GM10847 (cell line): ENCODE data around the gene CST5.

Experiments
- POLR2A ChIP-seq: IDR thresholded peaks from 2 replicates; pipeline ENCODE4 v1.6.1; 2011; ENCODE audit not compliant: insufficient read length; ENCODE audit errors: extremely low read depth

Gene CST5, protein sequence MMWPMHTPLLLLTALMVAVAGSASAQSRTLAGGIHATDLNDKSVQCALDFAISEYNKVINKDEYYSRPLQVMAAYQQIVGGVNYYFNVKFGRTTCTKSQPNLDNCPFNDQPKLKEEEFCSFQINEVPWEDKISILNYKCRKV

DNA sequence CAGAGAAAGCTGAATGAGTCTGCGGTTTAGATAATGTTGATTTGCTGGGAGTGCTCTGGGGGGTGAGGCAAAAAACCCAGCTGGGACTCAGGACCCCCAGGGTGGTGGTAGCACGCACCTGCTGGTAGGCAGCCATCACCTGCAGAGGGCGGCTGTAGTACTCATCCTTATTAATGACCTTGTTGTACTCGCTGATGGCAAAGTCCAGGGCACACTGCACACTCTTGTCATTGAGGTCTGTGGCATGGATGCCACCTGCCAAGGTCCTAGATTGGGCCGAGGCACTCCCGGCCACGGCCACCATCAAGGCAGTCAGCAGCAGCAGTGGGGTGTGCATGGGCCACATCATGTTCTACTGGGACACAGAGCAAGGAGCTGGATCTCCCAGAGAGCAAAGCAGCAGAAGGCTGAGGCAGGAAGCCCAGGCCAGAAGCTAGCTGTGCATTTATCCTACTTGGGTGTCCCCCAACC is at the start of gene CST5:
CST5 (minus strand) TSS at position 421 of the 471 bp plus-strand sequence; CDS start at position 349, 72 bp downstream.
- no peak for TF ChIP-seq POLR2A

DNA sequence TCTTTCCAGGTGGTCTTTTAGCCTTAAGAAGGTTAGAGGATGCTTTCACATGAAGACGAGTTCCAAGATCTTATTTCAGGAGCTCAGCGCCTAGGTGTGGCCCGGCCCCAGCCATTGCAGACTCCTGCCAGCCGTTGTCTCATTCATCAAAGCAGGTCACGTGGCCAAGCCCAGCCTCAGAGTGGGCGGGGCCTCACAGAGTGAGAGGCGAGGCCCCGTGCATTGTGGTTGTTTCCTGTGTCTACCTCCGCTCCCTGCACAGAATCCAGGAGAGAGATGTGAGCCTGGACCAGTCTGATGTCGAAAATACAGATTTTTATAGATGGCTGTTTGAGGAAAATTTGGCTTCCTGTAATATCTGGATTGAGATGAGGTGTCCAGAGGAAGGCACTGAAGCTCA is 49.2 kb upstream of the CST5 start:
- TF ChIP-seq POLR2A = no peak

DNA sequence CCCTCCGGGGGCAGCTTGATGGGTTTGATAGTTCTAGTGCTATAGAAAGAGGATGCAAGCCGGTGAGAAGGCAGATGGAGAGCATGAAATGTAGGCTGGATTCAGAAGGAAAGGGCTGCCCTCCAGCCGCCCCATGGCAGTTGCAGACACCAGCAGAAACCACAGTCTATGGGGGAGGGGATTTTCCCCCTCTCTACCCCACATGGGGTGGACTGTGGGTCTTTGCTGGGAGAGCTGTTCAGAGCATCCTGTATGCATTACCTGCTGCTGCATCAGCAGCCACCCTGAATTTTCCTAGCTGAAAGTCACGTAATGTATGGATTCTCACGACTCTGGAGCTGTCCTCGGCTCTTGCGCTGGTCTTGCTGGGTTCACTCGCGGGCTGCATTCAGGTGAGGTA is 48.8 kb upstream of the CST5 start:
- TF ChIP-seq POLR2A = no peak

DNA sequence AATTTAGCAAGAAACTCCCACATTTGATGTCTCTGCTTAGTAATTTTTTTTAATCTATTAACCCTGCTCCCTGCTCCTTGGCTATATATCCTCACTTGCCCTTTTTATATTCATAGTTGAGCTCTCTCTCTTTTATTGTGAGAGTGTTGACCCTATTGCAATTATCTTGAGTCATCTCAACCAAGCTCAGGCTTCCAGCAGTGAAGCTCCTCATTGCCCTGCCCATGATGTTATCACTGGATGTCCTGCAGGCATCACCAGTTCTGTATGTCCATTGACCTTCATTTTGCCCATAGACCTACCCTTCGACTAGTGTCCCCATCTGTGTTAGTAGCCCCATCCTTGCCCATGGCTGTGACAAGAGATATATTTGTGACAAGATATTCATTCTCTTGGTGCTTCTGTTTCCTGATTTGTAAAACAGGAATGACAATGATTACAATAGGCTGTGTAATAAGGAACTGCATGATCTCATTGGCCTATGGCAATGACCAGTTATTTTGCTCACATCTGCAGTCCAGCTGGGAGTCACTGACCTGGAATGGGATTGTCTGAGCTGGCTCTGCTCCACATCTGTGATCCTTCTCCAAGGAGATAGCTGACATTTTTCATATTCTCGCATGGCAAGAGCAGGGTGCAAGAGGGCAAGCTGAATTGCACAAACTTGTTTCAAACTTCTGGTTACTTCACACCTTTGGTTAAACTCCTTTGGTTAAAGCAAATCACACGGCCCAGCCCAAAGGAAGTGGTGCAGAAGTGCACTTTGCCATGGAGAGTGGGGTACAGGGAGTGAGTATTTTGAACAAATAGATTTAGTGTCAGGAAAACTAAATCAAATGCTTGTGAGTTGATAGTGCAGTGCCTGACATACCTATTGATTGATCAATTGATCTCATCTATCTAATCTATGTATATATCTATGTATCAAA is 47.7 kb upstream of the CST5 start:
- TF ChIP-seq POLR2A = no peak

DNA sequence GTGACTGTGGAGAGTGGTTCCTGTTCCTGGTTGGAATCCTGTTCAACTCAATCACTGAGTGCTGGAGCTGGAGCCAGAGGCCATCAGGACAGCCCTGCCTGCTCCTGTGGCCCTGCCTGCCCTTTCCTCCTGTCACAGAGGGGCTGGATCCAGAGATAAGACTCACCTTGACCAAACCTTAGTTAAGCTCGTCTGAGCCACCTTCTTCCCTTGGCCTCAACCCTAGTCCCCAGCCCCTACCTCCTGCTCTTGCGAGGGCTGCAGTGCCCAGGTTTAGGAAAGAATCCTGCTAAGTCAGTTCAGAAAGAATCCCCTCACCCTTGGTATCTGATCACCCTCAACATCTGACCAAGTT is 47.0 kb upstream of the CST5 start:
- TF ChIP-seq POLR2A = no peak

DNA sequence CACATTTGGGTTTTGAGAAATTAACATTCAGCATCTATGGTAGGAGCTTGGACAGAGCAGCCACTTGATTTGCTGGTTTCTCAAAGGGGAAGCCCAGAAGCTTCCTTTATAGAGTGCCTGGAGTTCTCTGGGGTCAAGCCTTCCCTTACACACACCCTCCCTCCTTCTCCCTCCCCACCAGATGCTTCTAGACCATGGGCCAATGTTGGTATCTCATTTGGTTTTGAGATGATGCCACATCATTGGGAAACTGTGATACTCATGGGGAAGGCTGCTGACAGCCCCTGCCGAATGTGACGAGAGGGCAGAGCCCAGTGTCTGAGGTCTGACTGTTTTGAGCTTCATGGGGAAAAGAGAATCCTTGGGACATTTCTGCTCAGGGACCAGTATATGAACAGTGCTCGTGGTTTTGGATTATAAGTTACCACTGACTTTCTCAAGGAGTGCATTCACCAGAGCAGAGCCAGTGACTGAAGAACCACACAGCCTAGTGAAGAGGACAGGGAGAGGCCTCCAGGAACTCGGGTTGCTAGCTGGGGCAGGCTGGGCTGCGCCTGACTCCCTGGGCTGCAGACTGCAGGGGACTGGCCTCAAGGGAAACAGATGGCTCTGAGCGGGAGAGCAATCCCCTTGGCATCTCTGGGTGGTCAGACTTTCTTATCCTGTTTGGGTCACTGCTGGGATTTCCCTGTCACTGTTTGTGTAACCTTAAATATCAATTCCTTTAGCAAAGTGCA is 46.4 kb upstream of the CST5 start:
- TF ChIP-seq POLR2A = no peak

DNA sequence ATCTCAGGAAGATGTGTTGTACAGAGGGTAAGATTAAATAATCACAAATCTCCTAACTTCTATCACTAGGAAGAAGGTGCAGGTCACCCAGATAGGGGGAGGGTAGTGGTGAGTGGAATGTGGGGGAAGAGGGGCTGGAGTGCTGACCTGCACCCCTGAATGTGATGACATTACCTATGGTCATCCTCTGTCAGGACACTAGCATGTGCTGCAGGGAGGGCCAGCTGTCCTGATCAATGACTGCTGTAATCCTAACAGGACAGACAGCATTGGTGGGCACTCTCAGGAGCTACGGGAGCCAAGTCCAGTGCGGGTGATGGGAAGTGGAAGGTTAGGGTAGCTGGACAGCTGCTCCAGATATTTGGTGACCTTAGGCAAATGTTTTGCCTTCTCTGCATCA is 45.2 kb upstream of the CST5 start:
- TF ChIP-seq POLR2A = no peak

DNA sequence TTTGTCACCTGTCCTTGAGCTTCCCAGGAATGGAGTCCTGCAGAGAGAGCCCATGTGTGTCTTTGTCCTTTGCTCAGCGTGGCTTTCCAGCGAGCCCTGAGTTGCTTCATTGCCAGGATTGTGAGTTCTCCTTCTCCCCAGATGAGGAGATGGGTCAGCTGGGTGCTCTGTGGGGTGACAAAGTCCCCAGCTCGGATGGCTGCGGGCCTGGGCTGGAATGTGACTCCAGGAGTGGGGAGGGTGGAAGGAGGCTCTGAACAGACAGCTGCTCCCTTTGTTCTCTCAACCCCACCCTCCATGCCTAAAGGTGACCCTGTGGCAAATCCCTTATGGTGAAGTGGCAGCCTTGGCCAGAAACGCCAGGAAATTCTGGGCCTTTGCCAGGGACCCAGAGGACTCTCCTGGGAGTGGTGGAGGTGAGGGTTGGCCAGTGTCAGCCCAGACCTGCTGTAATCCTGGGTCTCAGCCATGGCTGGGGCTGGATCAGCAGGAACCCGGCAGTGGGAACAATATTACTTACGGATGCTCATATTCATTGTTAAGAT is 44.4 kb upstream of the CST5 start:
- no peak for TF ChIP-seq POLR2A

DNA sequence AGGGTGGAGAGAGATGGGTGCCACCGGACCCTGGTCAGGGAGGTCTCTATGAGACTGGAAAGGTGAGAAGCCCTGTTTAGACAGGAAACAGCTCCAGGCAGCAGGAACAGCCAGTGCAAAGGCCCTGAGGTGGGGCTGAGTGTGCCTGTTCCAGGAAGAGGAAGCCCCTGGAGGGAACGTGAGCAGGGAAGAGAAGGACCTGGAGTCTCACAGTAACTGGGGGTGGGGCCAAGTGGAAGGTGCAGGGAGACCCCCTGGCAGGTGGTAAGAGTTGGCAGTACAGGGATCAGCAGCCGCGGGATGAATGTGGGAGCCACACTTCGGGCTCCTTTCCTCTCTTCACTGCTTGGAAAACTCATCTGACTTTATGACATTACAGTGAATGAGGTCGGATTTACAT is 43.8 kb upstream of the CST5 start:
- no peak for TF ChIP-seq POLR2A

DNA sequence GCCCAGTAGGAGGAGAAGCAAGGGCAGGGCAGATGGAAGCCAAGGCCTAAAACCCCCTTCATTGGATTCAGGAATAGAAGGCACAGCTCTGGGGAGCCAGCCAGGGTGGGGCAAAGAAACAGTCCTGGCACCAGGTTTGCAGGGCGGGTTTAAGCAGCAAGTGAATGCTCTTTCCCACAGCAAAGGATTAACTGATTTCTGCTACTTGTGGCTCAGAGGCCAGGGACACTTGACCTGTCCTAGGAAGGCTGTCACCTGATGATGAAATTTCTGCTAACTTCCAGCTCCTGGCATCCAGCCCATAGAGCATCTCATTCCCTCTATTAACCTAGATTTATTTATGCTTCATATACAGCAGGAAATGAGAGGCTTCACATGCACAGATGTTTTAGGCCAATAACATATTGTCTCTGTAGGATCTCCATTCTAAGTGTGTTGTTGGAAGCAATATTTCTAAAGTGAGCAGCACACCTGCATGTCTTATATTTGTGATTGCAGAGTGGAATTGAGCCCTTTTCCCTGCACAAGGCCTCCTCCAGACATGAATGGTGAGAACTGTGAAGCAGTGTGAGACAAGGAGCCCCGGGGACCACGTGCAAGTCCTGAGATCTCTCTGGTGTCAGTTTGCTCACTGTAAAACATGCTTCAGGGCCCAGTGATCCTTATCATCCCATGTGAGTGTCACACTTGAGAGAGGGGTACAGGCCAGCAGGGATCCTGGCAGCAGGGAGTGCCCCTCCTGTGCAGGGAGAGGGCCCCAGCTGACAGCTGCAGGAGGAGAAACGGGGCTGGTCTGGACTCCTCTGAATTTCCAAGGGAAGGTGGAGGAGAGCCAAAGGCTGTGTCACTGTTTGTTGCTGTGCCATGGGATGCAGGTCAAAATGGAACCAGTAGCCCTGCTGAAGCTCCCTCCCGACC is 41.1 kb upstream of the CST5 start:
- no peak for TF ChIP-seq POLR2A

DNA sequence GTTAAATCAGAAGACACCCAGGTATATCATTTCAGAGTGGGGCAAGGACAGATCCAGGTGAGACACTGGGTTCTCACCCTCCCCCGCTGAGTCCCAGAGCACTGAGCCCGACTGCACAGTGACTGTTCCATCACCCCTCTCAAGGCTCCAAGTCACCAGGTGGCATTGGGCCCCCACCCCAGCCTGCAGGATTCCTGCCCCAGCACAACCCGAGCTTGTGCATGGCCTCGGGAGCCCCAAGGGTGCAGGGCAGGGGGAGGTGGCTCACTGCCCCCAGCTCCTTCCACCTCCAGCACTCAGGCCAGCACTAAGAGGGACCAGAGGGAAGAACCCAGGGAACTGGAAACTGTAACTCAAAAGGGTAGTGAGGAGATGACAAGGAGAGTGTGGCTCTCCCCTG is 39.3 kb upstream of the CST5 start:
- TF ChIP-seq POLR2A = no peak

DNA sequence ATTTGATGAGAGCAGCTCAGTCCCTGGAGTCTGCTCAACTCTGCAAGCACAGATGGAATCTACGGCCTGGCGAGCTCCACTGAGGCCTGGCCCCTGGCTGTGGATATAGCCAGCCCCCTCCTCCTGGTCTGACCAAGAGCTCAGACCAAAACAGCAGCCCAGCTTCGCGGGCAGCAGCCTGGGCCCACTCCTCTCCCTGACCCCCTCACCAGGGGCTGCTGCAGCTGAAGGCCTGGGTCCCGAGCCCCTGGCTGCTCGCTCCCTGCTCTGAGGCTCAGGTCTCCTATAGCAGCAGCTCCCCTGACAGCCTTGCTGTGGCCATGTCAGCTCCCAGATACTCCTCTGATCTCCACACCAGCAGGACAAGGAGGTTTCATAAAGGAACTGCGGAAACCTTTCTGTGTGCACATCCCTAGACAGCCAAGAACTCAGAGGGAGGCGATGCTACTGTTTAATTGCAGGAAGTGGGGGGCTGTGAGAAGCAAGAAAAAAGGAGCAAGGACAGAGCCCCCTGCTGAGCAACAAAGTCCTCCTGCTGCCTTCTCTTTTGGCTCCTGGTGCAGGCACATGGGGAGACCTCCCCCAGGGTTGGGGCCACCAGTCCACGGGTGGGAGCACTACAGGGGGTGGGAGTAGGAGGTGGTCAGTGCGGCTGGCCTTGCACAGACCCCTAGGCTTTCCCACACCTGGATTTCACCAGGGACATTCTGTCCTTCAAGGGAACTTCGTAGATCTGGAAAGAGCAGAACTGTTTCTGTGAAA is 38.7 kb upstream of the CST5 start:
- TF ChIP-seq POLR2A = no peak

DNA sequence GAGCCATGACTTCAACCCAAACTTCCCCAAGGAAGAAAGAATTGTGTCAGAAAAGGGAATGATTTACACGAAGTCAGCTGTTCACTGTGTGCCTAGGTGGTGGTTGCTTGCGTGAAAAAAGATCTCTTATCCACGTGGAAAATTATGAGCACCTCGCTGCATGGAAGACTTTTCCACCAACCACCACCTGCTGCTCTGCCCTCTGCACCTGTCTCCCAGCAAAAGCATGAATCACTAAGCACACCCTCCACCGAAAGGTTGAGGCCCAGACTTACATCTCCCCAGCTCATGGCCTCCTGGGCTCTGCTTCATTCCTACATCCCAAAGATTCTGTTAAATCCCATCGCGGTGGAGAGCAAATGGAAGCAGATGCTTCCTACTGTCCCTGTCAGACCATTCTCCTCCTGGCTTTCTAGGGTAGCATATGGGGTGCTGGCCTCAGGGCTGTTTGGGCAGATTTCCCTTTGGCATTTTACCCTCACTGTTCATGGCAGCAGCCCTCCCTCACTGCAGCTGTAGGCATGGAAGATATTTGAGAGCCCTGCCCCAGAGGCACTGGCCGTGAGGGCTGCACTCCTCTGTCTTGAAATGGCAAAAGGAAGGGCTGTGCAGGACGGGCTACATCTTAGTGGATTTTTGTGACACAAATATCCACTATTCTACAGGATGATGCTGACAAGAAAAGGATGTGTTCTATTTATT is 37.6 kb upstream of the CST5 start:
- TF ChIP-seq POLR2A = no peak
